ENCODE results near the gene C20orf96.

The C20orf96 gene

GRCh38 chr20:312067-312466, 21.5 kb upstream of the C20orf96 start:
- DNase-seq (ENCODE audit: low spot score), result no peak

DNA sequence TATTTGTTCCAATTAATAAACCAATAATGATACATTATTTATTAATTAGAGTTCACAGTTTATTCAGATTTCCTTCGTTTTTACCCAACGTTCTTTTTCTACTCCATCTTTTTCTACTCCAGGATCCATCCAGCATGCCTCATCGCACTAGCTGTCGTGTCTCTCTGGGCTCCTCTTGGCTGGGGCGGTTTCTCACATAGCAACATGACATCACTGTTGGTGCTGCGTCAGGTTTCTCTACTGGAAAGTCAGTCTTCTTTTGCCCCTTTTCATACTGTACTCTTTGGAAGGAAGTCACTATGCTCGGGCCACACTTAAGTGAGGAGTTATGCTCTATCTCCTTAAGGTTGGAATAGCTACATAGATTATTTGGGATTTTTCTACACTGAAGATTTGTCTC, 21.1 kb upstream of the C20orf96 start:
- no peak for DNase-seq (ENCODE audit: low spot score)

DNA sequence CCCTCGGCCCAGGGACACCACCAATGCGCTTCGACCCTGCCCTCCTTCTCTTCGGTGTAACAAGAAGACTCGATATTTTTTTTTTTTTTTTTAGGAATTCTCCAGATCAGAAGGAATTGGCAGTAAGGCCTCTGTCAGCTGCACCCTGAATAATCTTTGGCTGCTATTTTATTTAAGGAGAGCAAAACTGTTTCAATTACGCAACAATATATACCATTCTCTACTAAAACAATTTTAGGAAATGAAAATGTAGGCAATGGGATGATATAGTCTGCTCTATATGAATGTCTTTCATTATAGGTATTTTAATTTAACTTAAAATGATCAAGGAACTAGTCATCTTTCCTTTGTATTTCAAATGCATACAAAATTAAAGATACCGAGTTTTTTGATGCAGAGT, 20.1 kb upstream of the C20orf96 start:
- no peak for DNase-seq (ENCODE audit: low spot score)

GRCh38 chr20:309841-310644, 19.5 kb upstream of the C20orf96 start:
- DNase-seq (ENCODE audit: low spot score), result peak; percentile 74

GRCh38 chr20:309306-309840, 18.8 kb upstream of the C20orf96 start:
- DNase-seq (ENCODE audit: low spot score), result no peak

DNA sequence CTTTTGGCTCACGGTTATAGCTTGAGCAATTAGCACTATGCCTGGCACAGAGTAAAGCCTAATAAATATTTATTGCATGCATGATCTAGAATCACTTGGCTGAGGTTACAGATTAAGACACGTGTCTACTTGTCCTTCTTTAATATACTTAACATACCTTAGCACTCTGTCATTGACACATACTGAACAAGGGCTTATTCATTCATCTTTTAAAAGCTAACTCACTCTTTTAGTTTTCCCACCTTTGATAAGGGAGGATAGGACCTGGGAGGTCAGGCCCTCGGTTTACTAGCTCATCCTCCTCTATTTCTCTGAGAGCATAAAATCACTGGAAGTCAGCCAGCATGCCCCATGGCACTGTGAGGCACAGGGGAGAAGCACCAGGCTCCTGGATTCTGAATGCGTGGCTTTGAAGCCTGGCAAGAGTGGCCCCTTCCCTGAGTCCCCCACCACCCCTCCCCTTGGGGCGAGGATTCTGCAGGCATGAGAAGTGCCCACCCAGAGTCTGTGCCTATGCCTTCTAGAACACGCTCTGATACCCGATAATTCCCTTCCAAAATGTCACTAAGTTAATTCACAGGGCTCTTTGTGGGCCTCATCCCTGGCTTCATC, 18.0 kb upstream of the C20orf96 start:
- no peak for DNase-seq (ENCODE audit: low spot score)

GRCh38 chr20:305745-306144, 15.2 kb upstream of the C20orf96 start:
- DNase-seq (ENCODE audit: low spot score), result no peak

DNA sequence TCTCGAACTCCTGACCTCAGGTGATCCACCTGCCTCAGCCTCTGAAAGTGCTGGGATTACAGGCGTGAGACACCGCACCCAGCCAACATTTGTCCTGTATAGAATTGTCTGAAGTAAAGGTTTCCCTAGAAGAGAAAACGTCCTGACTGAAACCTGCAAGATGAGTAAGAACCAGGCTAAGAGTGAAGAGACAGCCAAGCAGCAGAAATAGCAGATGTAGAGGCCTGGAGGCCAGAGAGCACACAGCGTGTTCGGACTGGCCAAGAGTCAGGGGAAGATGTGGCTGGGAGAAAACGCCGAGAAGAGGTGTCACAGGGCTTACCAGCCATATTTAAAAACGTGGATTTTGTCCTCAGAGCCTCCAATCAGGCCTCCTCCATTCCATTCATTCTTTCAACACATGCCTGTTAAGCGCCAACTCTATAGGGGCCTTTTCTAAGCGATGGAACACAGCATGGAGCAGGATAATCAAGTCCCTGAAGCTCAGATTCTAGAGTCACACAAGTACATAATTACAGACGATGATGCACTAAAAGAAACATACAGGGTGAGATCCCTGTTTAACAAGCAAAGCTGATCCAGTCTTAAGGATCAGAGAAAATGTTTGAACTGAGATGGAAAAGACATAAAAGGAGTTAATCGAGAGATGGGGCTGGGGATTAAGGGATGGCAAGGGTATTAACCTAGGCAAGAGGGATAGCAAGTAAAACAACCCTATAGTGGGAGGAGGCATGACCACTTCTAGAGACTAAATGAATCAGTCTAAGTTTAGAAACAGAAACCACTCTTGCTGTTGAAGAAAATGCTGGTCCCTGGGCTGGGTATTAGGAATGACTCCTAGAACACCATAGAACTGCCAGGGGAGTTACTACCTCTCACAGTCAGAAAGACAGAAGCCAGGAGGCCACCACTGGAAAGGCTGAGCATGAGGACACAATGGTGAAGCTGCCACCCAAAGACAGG, 11.6 kb upstream of the C20orf96 start:
- DNase-seq (ENCODE audit: low spot score), result no peak

DNA sequence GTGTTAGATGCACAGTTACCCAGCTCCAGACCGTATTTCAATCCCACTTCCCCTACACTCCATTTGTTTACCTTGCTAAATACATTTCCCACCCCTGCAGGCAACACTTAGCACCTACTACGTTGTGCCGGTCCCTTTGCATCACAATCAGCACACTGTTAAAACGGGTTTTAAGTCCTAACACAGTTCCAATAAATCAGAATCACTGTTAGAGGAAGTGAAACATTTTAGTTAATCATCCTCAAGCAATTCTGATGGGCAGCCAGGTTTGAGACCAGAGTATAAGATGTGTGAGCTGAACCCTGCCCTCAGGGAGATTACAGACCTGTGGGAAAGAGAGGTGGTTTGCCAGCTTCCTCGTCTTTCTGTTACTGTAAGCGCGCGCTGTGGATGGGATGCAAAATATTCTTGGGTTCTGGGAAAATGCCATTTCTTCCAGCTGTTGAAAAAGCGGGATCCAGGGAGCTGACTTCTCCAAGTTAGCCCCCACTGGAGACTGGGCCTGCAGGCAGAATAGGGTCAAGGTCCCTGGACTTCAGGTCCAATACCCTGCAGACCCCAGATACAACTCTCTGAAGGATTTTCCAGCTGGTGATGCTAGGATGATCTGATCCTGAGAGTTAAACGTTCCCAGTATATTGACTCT, 9.9 kb upstream of the C20orf96 start:
- no peak for DNase-seq (ENCODE audit: low spot score)

- DNase-seq (ENCODE audit: low spot score), result no peak
Measured at GRCh38 chr20:298776-299391, 8.3 kb upstream of the C20orf96 start.

GRCh38 chr20:297925-298775, 7.6 kb upstream of the C20orf96 start:
- peak; percentile 38 for DNase-seq (ENCODE audit: low spot score)

DNA sequence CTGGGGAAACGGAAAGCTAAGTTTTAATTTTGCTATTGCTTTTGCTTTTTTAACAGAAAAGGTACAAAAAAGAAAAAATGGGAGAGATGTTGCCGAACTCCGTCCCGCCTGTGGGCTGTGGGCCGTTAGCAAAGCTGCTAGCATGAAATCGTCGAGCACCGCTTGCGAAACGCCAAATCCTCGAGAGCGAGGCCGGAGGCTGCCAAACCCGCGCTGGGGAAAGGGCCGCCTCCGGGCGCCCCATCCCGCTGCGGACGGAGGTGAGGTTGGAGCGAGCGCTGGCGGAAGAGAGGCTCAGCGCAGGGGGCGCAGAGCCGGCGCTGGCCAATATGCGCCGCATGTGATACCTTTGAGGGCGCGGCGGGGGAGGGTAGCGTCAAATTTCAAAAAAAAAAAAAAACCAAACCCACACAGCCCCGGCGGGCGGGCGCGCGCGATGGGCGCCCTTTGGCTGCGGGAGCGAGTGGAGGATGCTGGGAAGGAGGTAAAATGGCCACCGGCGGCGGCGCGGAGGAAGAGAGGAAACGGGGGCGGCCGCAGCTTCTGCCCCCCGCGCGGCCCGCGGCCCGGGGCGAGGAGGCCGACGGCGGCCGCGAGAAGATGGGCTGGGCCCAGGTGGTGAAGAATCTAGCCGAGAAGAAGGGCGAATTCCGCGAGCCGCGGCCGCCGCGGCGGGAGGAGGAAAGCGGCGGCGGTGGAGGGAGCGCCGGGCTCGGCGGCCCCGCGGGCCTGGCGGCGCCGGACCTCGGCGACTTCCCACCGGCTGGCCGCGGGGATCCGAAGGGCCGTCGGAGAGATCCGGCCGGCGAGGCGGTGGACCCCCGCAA, 6.8 kb upstream of the C20orf96 start, which contains the start of gene ZCCHC3:
ZCCHC3 (plus strand) TSS at position 473 of the 827 bp plus-strand sequence; CDS start at position 490, 17 bp downstream.
- DNase-seq (ENCODE audit: low spot score), result peak; percentile 80

- no peak for DNase-seq (ENCODE audit: low spot score)
Measured at GRCh38 chr20:295804-296203, 5.3 kb upstream of the C20orf96 start.

DNA sequence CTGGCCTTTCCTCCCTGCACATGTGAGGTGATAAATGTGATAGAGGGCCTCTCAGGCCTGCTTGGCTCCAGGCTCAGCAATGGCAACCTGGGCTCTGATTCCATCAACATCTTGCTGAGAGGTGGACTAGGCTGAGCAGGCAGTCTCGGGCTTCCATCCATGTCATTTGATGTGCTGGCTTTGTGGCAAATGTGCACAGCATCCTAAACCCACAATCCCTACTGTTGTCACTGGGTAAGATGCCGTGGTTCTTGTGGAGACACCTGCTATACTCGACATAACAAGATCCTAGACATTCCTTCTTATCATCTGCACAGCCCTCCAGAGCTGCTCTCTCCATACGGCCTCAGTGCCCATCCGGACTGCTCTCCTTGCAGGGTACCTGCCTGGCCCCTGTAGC, 4.1 kb upstream of the C20orf96 start:
- DNase-seq (ENCODE audit: low spot score), result no peak

DNA sequence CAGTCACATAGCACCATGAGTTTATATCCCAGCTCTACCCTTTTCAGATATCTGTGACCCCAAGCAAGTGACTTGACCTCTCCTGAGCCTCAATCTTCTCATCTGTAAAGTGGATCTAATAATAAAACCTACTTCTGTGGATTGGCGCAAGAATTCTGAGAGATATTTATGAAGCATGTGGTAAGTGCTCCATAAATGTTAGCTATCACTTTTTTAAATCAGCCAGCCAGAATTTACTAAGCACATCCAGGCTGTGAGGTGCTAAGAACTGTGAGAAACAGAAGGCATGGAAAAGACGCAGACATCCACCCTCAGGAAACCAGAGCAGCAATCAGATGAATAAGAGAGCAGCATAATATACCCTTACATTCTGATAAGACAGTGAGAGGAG, 862 bp downstream of the C20orf96 start:
- DNase-seq (ENCODE audit: low spot score), result no peak

- no peak for DNase-seq (ENCODE audit: low spot score)
Measured at GRCh38 chr20:288956-289692, 1.4 kb downstream of the C20orf96 start.

- no peak for DNase-seq (ENCODE audit: low spot score)
Measured at GRCh38 chr20:286508-286907, 4.0 kb downstream of the C20orf96 start.

DNA sequence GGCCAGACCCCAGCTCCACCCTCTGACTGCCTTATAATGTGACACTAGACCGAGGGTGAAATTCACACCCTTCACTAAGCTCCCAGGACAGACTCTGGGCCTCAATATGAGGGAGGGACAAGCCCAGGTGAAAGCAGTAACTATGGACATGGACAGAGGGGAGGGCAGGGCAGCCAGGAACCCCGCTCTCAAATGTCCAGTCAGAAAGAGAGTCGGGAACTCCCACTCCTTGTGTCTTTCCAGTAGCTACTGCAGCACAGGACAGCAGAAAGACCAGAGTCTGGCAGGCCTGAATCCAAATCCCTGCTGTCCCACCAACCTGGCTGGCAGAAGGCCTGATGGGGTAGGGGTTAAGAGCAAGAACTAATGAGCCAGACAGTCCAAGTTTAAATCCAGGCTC, 6.4 kb downstream of the C20orf96 start:
- no peak for DNase-seq (ENCODE audit: low spot score)

All from CD4-positive, alpha-beta T cell treated with Interleukin-15 for 4 hours (primary cell).